ENCODE results near the gene TBXA2R.

- TF ChIP-seq POLR2AphosphoS5 (IDR thresholded peaks at IDR 0.05; ENCODE audit: low read depth, low read length) (no peak), TAF1 (IDR thresholded peaks at IDR 0.05; ENCODE audit: low read depth, low read length) (no peak), POLR2A (IDR thresholded peaks at IDR 0.05; ENCODE audit: low read depth, low read length) (no peak), PAX5 (IDR thresholded peaks at IDR 0.05; ENCODE audit: insufficient read depth, low read length, severe bottlenecking) (no peak), SPI1 (IDR thresholded peaks at IDR 0.05; ENCODE audit: low read depth, low read length) (no peak), POU2F2 (IDR thresholded peaks at IDR 0.05; ENCODE audit: low read depth, low read length) (no peak)
These were observed 1.3 kb downstream of the TBXA2R start for GRCh38 chr19:3605361-3605760.
